GM23248 (cell line): Measurements from ENCODE around the gene ADAM19. TPM values are rescaled to one million over a fixed set of nuclear protein-coding genes. Genes with fewer than 3 reads are reported as not detected.
A peak's percentile ranks its signal among the peaks of the same experiment; 100 is the strongest.

Source experiments
- DNase-seq: peaks from one replicate; pipeline ENCODE4 v3.0.0-alpha.2; 2015
- H2AFZ ChIP-seq: fragments of 200-600 bp; sonication (generic); 2 replicates; pipeline ENCODE4 v1.6.1; 2016; ENCODE audit warnings: antibody characterized with exemption
- H3F3A ChIP-seq: fragments of 200-600 bp; sonication (generic); 2 replicates; pipeline ENCODE4 v1.6.1; 2016; ENCODE audit warnings: mild to moderate bottlenecking, antibody characterized with exemption, mixed run types; ENCODE audit not compliant: insufficient read depth
- H3K27ac ChIP-seq: fragments of 200-600 bp; sonication (generic); 2 replicates; pipeline ENCODE4 v1.5.1; 2016; ENCODE audit warnings: mild to moderate bottlenecking
- H3K27me3 ChIP-seq: fragments of 200-600 bp; sonication (generic); replicated peaks from 2 replicates; pipeline ENCODE4 v1.6.1; 2016; ENCODE audit warnings: mild to moderate bottlenecking; ENCODE audit not compliant: insufficient read depth
- H3K36me3 ChIP-seq: fragments of 200-600 bp; sonication (generic); 2 replicates; pipeline ENCODE4 v1.6.1; 2016; ENCODE audit warnings: low read depth, mild to moderate bottlenecking
- H3K4me1 ChIP-seq: fragments of 200-600 bp; sonication (generic); 2 replicates; pipeline ENCODE4 v1.6.1; 2016; ENCODE audit warnings: mild to moderate bottlenecking; ENCODE audit not compliant: insufficient read depth
- H3K4me2 ChIP-seq: fragments of 200-600 bp; sonication (generic); one replicate; pipeline ENCODE4 v1.6.1; 2016; ENCODE audit warnings: mild to moderate bottlenecking; ENCODE audit not compliant: unreplicated experiment
- H3K4me3 ChIP-seq: fragments of 200-600 bp; sonication (generic); 2 replicates; pipeline ENCODE4 v1.5.1; 2016; ENCODE audit warnings: mild to moderate bottlenecking
- H3K79me2 ChIP-seq: fragments of 200-600 bp; sonication (generic); 2 replicates; pipeline ENCODE4 v1.6.1; 2016; ENCODE audit warnings: mild to moderate bottlenecking; ENCODE audit not compliant: insufficient read depth
- H3K9ac ChIP-seq: fragments of 200-600 bp; sonication (generic); 2 replicates; pipeline ENCODE4 v1.6.1; 2016; ENCODE audit warnings: mild to moderate bottlenecking
- H3K9me2 ChIP-seq: fragments of 200-600 bp; sonication (generic); 2 replicates; pipeline ENCODE4 v1.6.1; 2016; ENCODE audit warnings: mixed run types, mild to moderate bottlenecking, moderate library complexity; ENCODE audit not compliant: insufficient read depth
- H3K9me3 ChIP-seq: fragments of 200-600 bp; sonication (generic); one replicate; pipeline ENCODE4 v1.6.1; 2017; ENCODE audit warnings: low read depth
- H4K20me1 ChIP-seq: fragments of 200-600 bp; sonication (generic); 2 replicates; pipeline ENCODE4 v1.6.0; 2016; ENCODE audit not compliant: insufficient read depth
- EZH2 ChIP-seq: fragments of 200-600 bp; sonication (generic); IDR thresholded peaks from 2 replicates; pipeline ENCODE4 v1.6.1; 2018; ENCODE audit warnings: antibody characterized with exemption, mild to moderate bottlenecking; ENCODE audit not compliant: insufficient read depth, poor library complexity, severe bottlenecking
- EZH2phosphoT487 ChIP-seq: fragments of 200-600 bp; sonication (generic); IDR thresholded peaks from 2 replicates; pipeline ENCODE4 v1.6.1; 2018; ENCODE audit warnings: antibody characterized with exemption, moderate library complexity, mild to moderate bottlenecking, low read depth; ENCODE audit not compliant: insufficient read depth
- WGBS, 2 experiments: methylation state at CpG; one replicate each; pipeline ENCODE4 v1.1.6; 2015 to 2017; ENCODE audit warnings: low lambda C conversion rate in 2 of 2, low coverage in 1 of 2; ENCODE audit errors: missing lambda C conversion rate in 2 of 2; 5-methylcytosine and 5-hydroxymethylcytosine counted together
- in situ Hi-C: fragments of 300-500 bp; cut with MboI; formaldehyde crosslinking; loops from 2 replicates; pipeline ENCODE4 v1.15.0; 2020
- polyA plus RNA-seq: library from polyadenylated mRNA; unstranded; fragments of >200 nt; fragmentation: Nextera tagmentation; extraction: Ambion mirVana; gene quantifications from 2 replicates; pipeline ENCODE4 v1.2.1, GENCODE V29; 2016
- total RNA-seq: library from RNA; depleted of rRNA; stranded (reverse); fragments of >200 nt; shearing (Covaris generic); gene quantifications from 2 replicates; pipeline ENCODE4 v1.2.3, GENCODE V29; 2014

ADAM19 gene
- total and polyA plus RNA-seq, 2 experiments from 2014 or later = 18.1 to 20.5 TPM

GRCh38 chr5:157603333-157604190, 28.0 kb upstream of the ADAM19 start:
- Histone ChIP-seq H2AFZ (no peak overlapping the region), H3K9me2 (no peaks in the 10 kb centered on the region), H3K36me3 (no peaks in the 10 kb centered on the region), H3K27me3 (no peaks in the 10 kb centered on the region), H3F3A (peaks cover 31% of the 10 kb centered on the region), H3K79me2 (no peaks in the 10 kb centered on the region), H3K9me3 (no peaks in the 10 kb centered on the region), H3K4me1 (peaks cover 44% of the 10 kb centered on the region), H3K4me2 (peak overlapping the region; percentile 38), H3K27ac (peak overlapping the region; percentile 47), H3K4me3 (no peak overlapping the region), H3K9ac (no peak overlapping the region), H4K20me1 (no peaks in the 10 kb centered on the region)
- in situ Hi-C loops = no loop called here
- TF ChIP-seq EZH2 = no peak
- no peak for TF ChIP-seq EZH2phosphoT487
- peak; percentile 93 for DNase-seq
- WGBS, 2 experiments = 48 to 50% methylated on average over 12 of the region's 12 CpGs

- H4K20me1 ChIP-seq = no peaks in the 10 kb centered on the region
Measured at GRCh38 chr5:157602505-157602904, 26.9 kb upstream of the ADAM19 start.

GRCh38 chr5:157600252-157600651, 24.7 kb upstream of the ADAM19 start:
- Histone ChIP-seq H2AFZ (no peak overlapping the region), H4K20me1 (no peaks in the 10 kb centered on the region), H3K27me3 (no peaks in the 10 kb centered on the region), H3K36me3 (no peaks in the 10 kb centered on the region), H3K4me3 (no peak overlapping the region), H3K4me1 (peaks cover 19% of the 10 kb centered on the region), H3K4me2 (no peak overlapping the region), H3K9me3 (no peaks in the 10 kb centered on the region), H3K9ac (no peak overlapping the region), H3K27ac (no peak overlapping the region), H3F3A (peaks cover 14% of the 10 kb centered on the region), H3K79me2 (no peaks in the 10 kb centered on the region), H3K9me2 (no peaks in the 10 kb centered on the region)
- no peak for DNase-seq
- TF ChIP-seq EZH2 = no peak
- no peak for TF ChIP-seq EZH2phosphoT487
- WGBS, 2 experiments = 92 to 95% methylated on average over 1 of the region's 1 CpG
- in situ Hi-C loops = no loop called here

More at GRCh38 chr5:157602505-157602904, 26.9 kb upstream of the ADAM19 start:
- Histone ChIP-seq H3K27ac (peak overlapping the region; percentile 47; the same call in 1 of the 2 replicates), H3K9me2 (no peaks in the 10 kb centered on the region), H3K4me3 (no peak overlapping the region), H3F3A (peaks cover 26% of the 10 kb centered on the region), H3K4me2 (no peak overlapping the region), H3K79me2 (no peaks in the 10 kb centered on the region), H3K9ac (no peak overlapping the region), H3K9me3 (no peaks in the 10 kb centered on the region), H3K27me3 (no peaks in the 10 kb centered on the region), H3K4me1 (peaks cover 38% of the 10 kb centered on the region), H3K36me3 (no peaks in the 10 kb centered on the region), H2AFZ (peak overlapping the region; percentile 40; the same call in 1 of the 2 replicates)
- in situ Hi-C loops = no loop called here
- 11 to 16% methylated on average over 4 of the region's 4 CpGs for WGBS, 2 experiments
- TF ChIP-seq EZH2 (no peak), EZH2phosphoT487 (no peak)
- peak; percentile 63 for DNase-seq

- no peak for DNase-seq
- TF ChIP-seq EZH2phosphoT487 (no peak), EZH2 (no peak)
- no peak overlapping the region for H3K9ac ChIP-seq
- H3K4me2 ChIP-seq = no peak overlapping the region
- in situ Hi-C loops = no loop called here
- H4K20me1 ChIP-seq = no peaks in the 10 kb centered on the region
- no peak overlapping the region for H3K4me3 ChIP-seq
- no peaks in the 10 kb centered on the region for H3K27me3 ChIP-seq
- WGBS, 2 experiments = 82 to 85% methylated on average over 3 of the region's 3 CpGs
- H3K27ac ChIP-seq = no peak overlapping the region
- no peaks in the 10 kb centered on the region for H3K9me3 ChIP-seq
- H3K9me2 ChIP-seq = no peaks in the 10 kb centered on the region
- no peaks in the 10 kb centered on the region for H3K36me3 ChIP-seq
- H3F3A ChIP-seq = peaks cover 14% of the 10 kb centered on the region
- no peaks in the 10 kb centered on the region for H3K79me2 ChIP-seq
- peaks cover 19% of the 10 kb centered on the region for H3K4me1 ChIP-seq
- H2AFZ ChIP-seq = no peak overlapping the region
Measured at GRCh38 chr5:157599565-157599964, 24.0 kb upstream of the ADAM19 start.
